Activated naive CD4-positive, alpha-beta T cell treated with anti-CD3 and anti-CD28 coated beads, Interleukin-2, amount 50 U/mL, for 16 hours (primary cell): ENCODE data around the gene NCF4.
A peak's percentile ranks its signal among the peaks of the same experiment; 100 is the strongest.

Experiments
- DNase-seq: peaks from one replicate; pipeline ENCODE4 v3.0.0-alpha.2; 2020

Gene NCF4

DNA sequence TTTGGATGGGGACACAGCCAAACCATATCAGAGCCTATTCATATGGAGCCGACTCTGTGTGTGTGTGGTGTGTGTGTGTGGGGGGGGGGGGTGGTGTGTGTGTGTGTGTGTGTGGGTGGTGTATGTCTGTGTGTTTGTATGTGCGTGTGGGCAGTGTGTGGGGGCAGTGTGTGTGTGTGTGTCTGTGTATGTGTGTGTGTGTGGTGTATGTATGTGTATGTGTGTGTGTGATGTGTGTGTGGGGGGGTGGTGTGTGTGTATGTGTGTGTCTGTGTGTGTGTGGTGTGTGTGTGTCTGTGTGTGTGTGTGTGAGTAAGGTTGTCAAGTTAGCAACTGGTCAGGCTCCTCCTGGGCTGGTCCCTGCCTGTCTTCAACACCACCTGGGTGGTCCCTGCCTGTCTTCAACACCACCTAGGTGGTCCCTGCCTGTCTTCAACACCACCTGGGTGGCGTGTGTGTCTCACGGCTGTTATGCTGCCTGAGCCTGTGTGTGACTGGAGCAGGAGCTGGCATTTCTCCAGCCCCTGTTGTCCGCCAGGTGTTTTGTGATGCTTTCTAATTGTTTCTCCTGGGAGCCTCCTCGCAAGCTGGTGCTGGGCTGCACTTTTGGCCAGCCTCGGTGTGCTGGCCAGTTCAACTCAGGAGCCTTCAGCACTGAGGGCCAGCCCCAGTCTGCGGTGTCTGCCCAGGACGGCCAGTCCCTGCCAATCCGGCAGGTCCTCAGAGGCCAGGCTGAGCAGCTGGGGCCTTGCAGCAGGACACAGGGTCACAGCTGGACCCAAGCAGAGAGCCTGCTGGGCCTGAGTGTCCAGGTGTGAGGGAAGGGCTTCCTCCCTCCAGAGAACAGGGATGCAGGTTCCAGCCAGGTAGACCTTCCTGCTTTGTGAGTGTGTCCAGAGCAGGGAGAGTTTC lies 22.4 kb upstream of the NCF4 start:
- no peak for DNase-seq

DNA sequence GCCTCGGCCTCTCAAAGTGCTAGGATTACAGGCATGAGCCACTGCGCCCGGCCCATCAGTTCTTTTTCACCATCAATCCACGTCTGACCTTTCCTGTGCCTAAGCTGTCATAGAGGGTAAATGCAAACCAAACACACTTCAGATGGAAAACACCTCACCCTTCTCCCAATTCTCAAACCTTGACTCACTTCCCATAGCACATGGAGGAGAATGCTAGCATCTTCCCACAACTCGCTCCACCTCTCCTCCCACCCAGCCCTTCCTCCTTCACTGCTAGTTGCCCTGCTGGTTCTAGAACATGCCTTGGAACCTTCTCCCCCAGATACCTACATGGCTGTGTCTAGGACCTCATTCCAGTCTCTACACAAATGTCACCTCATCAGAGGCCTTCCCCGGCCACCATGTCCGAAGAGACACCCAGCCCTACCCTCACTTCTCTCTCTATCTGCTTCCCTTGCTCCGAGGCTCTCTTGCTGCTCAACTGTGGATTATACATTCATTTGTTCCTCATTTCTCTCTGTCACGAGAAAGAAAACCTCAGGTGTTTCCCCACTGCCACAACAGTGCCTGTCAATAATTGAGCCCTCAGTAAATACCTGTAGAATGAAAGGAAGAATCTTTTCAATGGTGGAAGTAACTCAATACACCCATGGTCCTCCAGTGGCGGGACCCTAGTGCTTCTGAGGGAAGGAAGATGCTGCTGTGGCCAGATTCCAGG lies 21.3 kb upstream of the NCF4 start:
- DNase-seq: no peak

- no peak for DNase-seq
Observed at GRCh38 chr22:36840106-36840505, 20.7 kb upstream of the NCF4 start.

- no peak for DNase-seq
Observed at GRCh38 chr22:36846271-36846670, 14.5 kb upstream of the NCF4 start.

- no peak for DNase-seq
Observed at GRCh38 chr22:36846949-36847348, 13.9 kb upstream of the NCF4 start.

- DNase-seq: no peak
Observed at GRCh38 chr22:36850056-36850455, 10.8 kb upstream of the NCF4 start.

GRCh38 chr22:36850682-36851081 lies 10.1 kb upstream of the NCF4 start:
- DNase-seq: no peak

GRCh38 chr22:36852056-36852973 lies 8.5 kb upstream of the NCF4 start:
- no peak for DNase-seq

GRCh38 chr22:36853407-36854099 lies 7.3 kb upstream of the NCF4 start:
- DNase-seq: peak; percentile 89

DNA sequence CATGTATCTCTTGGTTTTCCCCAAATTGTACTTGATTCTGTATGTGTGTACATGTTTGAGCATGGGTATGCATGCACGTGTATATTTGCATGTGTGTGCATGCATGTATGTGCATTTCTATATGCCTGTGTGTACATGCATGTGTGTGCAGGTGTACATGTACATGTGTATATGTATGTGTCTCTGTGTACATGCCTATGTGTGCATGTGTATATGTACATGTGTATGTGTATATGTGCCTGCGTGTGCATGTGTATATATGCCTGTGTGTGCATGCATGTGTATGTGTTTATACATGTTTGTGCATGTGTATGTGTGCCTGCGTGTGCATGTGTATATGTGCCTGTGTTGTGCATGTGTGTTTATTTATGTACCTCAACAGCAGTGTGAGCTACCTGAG lies 5.3 kb upstream of the NCF4 start:
- DNase-seq: no peak

DNA sequence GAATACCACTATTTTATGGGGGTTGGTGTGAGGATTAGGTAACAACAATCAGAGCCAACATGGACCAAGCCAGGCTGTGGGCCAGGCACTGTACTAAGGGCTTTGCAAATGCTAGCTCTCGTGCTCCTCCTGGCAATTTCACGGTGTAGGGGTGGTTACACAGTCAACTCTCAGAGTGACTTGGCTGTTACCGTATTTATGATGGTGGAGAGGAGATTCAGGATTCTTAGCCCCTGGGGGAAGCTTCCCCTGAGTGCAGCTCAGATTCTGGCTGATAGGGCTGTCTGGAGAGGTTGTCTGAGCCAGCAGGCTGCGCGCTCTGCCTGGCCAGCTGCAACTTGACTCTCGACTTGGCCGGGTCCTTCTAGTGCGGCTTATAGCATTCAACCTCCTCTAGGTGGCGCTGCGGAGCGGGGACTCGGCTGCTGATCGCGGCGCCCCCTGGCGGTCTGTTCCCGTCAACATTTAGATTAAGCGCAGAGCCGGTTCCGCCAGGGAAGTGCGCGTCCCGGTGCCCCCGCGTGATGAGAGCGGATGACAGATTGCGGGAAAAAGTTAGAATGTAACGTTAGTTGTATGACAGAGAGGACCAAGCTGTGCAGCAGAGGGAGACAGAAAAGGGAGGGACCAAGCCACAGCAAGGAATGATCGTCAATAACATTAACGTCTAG lies 4.5 kb upstream of the NCF4 start:
- DNase-seq: peak; percentile 91

- DNase-seq: no peak
Observed at GRCh38 chr22:36856792-36857135, 4.0 kb upstream of the NCF4 start.

DNA sequence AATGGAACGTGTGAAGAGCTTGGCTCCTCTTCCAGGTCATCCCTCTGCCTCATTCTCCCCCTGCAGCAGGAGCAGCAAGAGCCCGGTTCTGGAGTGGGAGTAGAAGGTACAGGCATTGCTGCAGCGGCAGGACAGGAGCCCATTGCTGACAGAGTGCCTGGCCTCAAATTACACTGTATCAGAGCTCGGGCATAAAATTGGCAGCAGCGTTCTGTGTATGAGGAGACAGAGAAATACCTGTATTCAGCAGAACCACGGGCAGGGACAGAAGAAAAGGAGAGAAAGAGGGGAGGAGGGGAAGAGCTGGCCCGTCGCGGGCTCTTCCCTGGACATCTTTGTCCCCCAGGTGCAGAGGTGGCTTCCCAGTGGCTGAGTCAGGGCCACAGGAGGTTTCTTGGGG lies 2.6 kb upstream of the NCF4 start:
- no peak for DNase-seq

DNA sequence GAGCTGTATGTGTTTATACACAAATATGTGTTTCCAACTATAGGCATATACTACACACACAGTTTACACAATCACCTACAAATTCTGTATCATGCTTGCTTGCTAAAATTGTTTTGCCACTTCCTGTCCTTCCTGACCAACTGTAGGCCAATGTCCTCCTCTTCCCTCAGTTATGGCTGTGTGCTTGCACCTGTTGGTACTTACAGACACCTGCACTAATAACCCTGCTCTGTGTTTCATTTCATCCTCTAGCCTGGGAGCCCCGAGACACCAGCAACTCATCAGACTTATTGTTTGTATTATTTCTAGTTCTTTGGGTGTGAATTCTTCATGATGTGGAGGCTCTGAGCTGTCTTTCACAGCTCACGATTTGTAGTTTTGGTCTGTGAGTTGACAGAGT lies 1.8 kb upstream of the NCF4 start:
- DNase-seq: no peak

- no peak for DNase-seq
Observed at GRCh38 chr22:36860017-36860416, 789 bp upstream of the NCF4 start.

GRCh38 chr22:36860438-36860820 lies 377 bp upstream of the NCF4 start:
- no peak for DNase-seq

DNA sequence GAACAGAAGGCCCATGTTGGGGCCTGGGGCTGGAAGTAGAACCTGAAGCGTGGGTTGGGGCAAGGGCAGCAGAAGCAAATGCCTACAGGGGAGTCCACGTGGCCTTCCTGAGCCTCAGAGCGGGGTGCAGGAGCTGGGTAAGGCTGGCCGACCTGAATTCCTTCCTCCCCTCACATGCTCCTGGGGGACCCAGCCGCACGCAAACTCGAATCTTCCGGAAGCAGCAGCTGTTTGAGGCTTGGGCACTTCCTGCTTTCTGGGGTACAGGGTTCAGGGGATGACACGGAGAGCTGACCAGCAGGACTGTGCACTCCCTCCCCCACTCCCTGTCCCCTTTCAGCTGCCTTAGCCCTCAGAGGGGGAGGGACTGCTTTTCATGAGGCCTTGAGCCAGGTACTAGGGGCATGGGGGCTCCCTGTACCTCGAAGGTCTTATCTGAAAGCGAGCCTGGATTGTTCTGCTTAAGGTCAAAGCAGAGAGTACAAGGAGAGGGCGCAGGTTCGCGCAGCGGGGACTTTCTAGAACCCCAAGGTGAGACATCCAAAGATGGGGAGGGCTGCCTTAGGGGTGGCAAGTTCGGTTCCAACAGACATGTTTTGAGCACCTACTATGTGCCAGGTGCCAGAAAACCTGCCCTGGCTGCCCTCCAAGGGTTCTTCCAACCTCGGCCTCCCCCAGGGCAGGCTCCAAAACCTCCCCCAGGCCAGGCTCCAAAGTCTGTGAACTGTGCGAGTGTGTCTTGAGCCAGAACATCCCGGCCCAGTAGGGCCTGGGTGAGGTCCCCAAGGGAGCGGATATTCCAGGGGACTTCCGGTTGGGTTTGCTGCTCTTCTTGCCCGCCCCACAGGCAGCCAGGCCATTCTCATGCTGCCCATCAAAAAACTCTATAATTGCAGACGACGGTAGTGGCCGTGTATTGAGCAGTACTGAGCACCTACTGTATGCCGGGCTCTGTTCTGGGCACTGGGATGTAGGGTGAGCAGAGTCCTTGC lies 1.7 kb downstream of the NCF4 start:
- no peak for DNase-seq

DNA sequence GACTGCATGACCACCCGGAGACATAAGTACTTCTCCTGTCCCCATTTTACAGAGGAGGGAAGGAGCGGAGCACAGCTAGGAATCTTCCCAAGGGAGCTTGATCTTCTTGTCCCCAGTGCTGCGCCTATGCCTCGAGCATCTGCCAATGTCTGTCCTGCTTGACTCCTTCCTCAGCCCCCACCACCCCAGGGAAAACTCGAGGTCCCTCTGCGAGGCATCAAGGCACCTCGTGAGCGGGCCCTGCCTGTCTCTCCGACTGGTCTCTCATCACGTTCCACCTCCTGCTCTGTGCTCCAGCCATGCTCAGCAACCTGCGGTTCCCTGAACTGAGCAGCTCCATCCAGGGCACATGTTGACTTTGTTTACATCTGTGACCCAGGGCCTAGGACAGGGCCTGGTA lies 2.5 kb downstream of the NCF4 start:
- DNase-seq: no peak

GRCh38 chr22:36863979-36864378 lies 3.2 kb downstream of the NCF4 start:
- no peak for DNase-seq

GRCh38 chr22:36864454-36865215 lies 3.8 kb downstream of the NCF4 start:
- no peak for DNase-seq
